Measurements from ENCODE around the gene SIGLEC14. TPM values are rescaled to one million over a fixed set of nuclear protein-coding genes. Genes with fewer than 3 reads are reported as not detected.

Gene SIGLEC14
- total RNA-seq, 1 experiment from 2014 or later: not detected

DNA sequence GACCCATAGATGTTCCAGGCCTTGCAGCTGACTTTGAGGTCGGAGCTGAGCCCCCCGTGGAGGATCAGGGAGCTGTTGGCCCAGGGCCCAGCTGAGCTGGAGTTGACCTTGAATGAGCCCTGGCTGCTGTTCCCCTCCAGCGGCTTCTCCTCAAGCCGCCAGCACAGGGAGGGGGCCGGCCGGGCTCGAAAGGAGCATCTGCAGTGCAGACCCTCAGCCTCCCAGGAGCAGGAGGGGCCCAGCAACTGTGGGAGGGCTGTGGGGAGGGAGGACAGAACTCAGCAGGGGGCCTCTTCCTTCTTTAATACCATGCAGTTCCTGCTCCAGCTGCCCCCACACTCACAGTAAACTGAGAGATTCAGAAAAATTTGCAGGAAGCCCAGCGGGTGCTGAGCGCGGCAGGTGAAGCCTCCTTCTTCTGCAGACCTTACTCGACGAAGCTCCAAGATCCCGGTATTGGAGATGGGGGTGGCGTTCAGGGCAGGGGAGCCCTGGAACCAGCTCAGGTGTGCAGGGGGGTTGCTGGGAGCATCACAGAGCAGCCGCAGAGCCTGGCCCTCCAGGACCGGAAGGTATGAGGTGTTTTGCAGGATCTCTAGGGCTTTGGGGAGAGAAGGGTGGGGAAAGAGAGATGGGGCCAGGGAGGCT, 19.0 kb downstream of the SIGLEC14 start:
- DNase-seq (ENCODE audit: extremely low read depth, low read depth): no peak

DNA sequence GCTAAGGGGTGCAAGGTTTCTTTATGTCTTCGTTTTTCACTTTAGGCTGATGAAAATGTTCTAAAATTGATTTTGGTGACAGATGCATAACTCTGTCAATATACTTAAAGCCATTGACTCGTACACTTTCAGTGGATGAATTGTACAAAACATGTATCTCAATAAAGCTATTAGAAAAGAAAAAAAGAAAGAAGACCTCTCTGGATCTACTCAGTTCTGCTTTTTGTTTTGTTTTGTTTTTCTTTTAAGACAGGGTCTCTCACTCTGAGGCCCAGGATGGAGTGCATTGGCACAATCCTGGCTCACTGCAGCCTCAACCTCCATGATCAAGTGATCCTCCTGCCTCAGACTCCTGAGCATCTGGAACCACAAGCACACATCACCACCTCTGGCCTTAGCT, 19.9 kb downstream of the SIGLEC14 start:
- no peak for DNase-seq (ENCODE audit: extremely low read depth, low read depth)

GRCh38 chr19:51621178-51621577, 25.4 kb downstream of the SIGLEC14 start:
- DNase-seq (ENCODE audit: extremely low read depth, low read depth): no peak

- DNase-seq (ENCODE audit: extremely low read depth, low read depth): no peak
These were observed 30.6 kb downstream of the SIGLEC14 start for GRCh38 chr19:51615991-51616390.

GRCh38 chr19:51614789-51615188, 31.8 kb downstream of the SIGLEC14 start:
- no peak for DNase-seq (ENCODE audit: extremely low read depth, low read depth)

- DNase-seq (ENCODE audit: extremely low read depth, low read depth): no peak
These were observed 36.0 kb downstream of the SIGLEC14 start for GRCh38 chr19:51610576-51610975.

- peak; percentile 65 for DNase-seq (ENCODE audit: extremely low read depth, low read depth)
These were observed 38.6 kb downstream of the SIGLEC14 start for GRCh38 chr19:51607920-51608562.

DNA sequence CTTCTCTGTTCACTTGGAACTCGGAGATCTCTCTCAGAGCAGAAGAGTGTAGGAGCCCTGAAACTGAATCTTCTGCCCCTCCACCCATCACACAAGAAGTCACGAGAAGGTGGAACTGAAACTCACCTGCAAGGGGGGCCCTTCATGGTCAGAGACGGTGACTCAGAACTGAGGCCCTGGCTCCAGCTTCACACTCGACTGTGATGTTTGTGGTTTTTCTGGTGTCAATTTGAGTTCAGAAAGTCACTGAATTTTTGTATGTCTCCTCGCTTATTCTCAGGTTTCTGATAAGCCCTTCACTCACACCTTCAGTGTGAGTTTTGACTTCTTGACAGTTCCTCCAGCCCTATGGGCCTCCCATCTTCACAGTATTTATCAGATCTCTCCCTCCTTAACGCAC, 39.5 kb downstream of the SIGLEC14 start:
- no peak for DNase-seq (ENCODE audit: extremely low read depth, low read depth)

DNA sequence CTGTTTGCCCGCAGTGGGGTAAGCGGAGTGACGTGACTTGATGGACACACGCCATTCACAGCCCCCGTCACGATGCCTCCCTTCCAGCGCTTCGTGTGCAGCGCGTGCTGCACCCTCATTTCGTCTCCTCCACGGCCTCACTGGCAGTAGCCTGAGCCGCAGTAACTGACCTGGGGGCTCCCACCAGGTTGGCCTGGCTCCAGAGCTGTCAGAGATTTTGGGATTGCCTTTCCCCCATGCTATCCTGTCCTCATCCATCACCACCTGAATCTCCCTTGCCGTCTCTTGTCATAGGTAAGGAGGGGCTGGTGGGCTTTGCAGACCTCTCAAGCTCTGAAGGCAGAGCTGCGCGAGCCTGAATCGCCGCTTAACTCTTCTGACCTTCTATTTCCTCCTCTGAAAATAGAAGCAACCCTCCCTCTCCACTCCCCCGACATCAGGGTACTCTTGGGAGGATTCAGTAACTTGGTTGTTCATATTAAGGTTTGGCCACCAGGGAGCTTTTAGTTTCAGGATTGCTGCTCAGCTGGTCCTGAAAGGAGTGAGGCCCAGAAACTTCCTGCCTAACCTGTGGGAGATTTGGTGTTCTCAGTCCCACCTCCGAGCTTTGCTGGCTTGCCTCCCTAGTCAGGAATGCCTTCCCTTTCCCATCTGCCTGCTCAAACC, 44.3 kb downstream of the SIGLEC14 start:
- DNase-seq (ENCODE audit: extremely low read depth, low read depth): no peak

- no peak for DNase-seq (ENCODE audit: extremely low read depth, low read depth)
These were observed 45.6 kb downstream of the SIGLEC14 start for GRCh38 chr19:51600940-51601580.

DNA sequence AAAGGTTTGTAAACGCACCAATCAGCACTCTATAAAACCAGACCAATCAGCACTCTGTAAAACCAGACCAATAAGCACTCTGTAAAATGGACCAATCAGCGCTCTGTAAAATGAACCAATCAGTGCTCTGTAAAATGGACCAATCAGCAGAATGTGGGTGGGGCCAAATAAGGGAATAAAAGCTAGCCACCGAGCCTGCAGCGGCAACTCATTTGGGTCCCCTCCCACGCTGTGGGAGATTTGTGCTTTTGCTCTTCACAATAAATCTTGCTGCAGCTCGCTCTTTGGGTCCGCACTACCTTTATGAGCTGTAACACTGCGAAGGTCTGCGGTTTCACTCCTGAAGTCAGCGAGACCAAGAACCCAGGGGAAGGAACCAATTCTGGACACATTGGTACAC, 47.5 kb downstream of the SIGLEC14 start:
- no peak for DNase-seq (ENCODE audit: extremely low read depth, low read depth)

DNA sequence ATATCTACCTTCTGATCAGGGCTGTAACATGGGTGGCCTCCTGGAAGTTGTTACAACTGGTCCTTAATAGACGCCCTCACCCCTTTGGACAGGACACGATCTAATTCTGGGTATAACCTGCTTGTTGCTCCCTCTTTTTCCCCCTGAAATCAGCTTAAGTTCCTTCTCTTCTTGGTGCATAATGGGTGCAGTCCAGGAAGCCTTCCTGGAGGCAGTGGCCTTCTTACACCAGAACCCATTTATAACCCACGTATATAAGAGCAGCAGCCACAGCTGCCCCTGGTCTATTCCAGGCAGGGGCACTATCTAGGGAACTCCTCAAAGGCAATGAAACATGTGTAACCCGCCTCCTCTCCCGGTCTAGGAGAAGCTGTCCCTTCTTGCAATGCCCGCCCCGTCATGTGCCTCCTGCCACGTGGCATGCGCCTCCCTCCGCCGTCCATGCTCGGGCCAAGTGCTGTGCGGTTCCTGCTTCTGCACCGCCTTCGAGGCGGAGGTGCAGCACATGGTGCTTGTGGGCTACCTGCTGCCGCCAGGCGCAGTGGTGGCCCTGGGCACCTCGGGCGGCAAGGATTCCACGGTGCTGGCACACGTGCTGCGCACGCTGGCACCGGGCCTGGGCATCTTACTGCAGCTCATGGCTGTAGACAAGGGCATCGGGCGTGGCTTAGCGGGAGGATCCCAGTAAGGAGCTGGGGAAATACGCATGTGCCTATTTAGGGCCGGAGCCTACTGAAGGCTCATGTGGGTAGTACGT, 48.3 kb downstream of the SIGLEC14 start:
- no peak for DNase-seq (ENCODE audit: extremely low read depth, low read depth)

GRCh38 chr19:51595190-51596175, 51.1 kb downstream of the SIGLEC14 start:
- DNase-seq (ENCODE audit: extremely low read depth, low read depth): no peak

GRCh38 chr19:51594774-51595109, 51.9 kb downstream of the SIGLEC14 start:
- DNase-seq (ENCODE audit: extremely low read depth, low read depth): no peak

- peak; percentile 91 for DNase-seq (ENCODE audit: extremely low read depth, low read depth)
These were observed 52.5 kb downstream of the SIGLEC14 start for GRCh38 chr19:51593969-51594773.

- no peak for DNase-seq (ENCODE audit: extremely low read depth, low read depth)
These were observed 53.3 kb downstream of the SIGLEC14 start for GRCh38 chr19:51593138-51593890.
